K562 (cell line): ENCODE results near the gene CHST13. TPM values are rescaled to one million over a fixed set of nuclear protein-coding genes. Genes with fewer than 3 reads are reported as not detected.

Experiments
- ATAC-seq: fragments of 200-7000 bp; cut with Tn5 transposase; 3 replicates; pipeline ENCODE4 v1.9.1; 2020; ENCODE audit warnings: moderate library complexity
- BruUV-seq: library from RNA; stranded (reverse); fragments of 400-500 nt; replicated peaks from 2 replicates; lab custom pipeline; 2021; lab: Mats Ljungman, UMichigan
- CTCF ChIA-PET: fragments of 300-600 bp; formaldehyde crosslinking; extraction: SDS; loops from one replicate; lab custom pipeline; 2021; ENCODE audit warnings: low intra/inter-chr PET ratio; lab: Yijun Ruan, JAX
- POLR2A ChIA-PET: fragments of 300-600, 350-650 bp; sonication (Branson Sonifier 250); formaldehyde crosslinking; extraction: SDS; loops from one replicate; lab custom pipeline; 2021; ENCODE audit warnings: antibody characterized with exemption, inconsistent platforms; lab: Yijun Ruan, JAX
- DNase-seq, 4 experiments: peaks; one replicate each; pipeline versions ENCODE4 v3.0.0 to v3.0.0-alpha.2; 2011 to 2018; ENCODE audit warnings: low spot score in 3 of 4, mixed read lengths in 3 of 4; ENCODE audit errors: extremely low read depth in 1 of 4
- FAIRE-seq: peaks from 2 replicates; lab custom pipeline; 2011; peaks lifted over from hg19 to GRCh38; lab: Jason Lieb, UNC
- H2AFZ ChIP-seq: 2 replicates; pipeline ENCODE4 v1.6.0; 2011; ENCODE audit warnings: low read depth, low read length, control low read depth, inconsistent platforms
- H3K27ac ChIP-seq: fragments of 200-600 bp; 3 replicates; pipeline ENCODE4 v1.8.0; 2011; ENCODE audit warnings: low read depth, mild to moderate bottlenecking, control low read depth, inconsistent platforms, low read length, moderate library complexity, mixed read lengths; ENCODE audit errors: extremely low read depth
- H3K27me3 ChIP-seq, 2 experiments: fragments of 300-600 bp in 1 of 2; 2 replicates in 1 of 2; 3 replicates in 1 of 2; pipeline versions ENCODE4 v1.6.0 to v1.8.0; 2011; ENCODE audit warnings: inconsistent platforms in 2 of 2, low read length in 2 of 2, mild to moderate bottlenecking in 1 of 2, mixed read lengths in 1 of 2, moderate library complexity in 1 of 2; ENCODE audit not compliant: control insufficient read depth in 2 of 2, insufficient read depth in 2 of 2
- H3K36me3 ChIP-seq: fragments of 300-600 bp; 3 replicates; pipeline ENCODE4 v1.8.0; 2011; ENCODE audit warnings: mild to moderate bottlenecking, low read length, inconsistent platforms; ENCODE audit not compliant: control insufficient read depth, insufficient read depth
- H3K4me1 ChIP-seq, 2 experiments: fragments of 200-600 bp in 1 of 2; replicated peaks in 1 of 2; 2 replicates in 1 of 2; 3 replicates in 1 of 2; pipeline versions ENCODE4 v1.5.1 to v1.8.0; 2011; ENCODE audit warnings: inconsistent platforms in 2 of 2, low read length in 2 of 2, mild to moderate bottlenecking in 1 of 2, mixed read lengths in 1 of 2, moderate library complexity in 1 of 2; ENCODE audit not compliant: control insufficient read depth in 2 of 2, insufficient read depth in 2 of 2
- H3K4me2 ChIP-seq: 2 replicates; pipeline ENCODE4 v1.6.1; 2011; ENCODE audit warnings: low read length, control low read depth, inconsistent platforms, mixed read lengths; ENCODE audit not compliant: insufficient read depth
- H3K4me3 ChIP-seq: fragments of 200-600 bp; sonication (generic), shearing (Covaris generic); 2 replicates; pipeline ENCODE4 v1.5.1; 2016; ENCODE audit warnings: control low read depth, inconsistent platforms
- H3K79me2 ChIP-seq: fragments of 200-600 bp; 3 replicates; pipeline ENCODE4 v1.8.0; 2011; ENCODE audit warnings: low read length, inconsistent platforms; ENCODE audit not compliant: control insufficient read depth, insufficient read depth
- H3K9ac ChIP-seq, 2 experiments: 2 replicates each; pipeline versions ENCODE4 v1.6.0 to v1.6.1; 2011; ENCODE audit warnings: low read depth in 2 of 2, low read length in 2 of 2, control low read depth in 1 of 2, inconsistent platforms in 1 of 2, mild to moderate bottlenecking in 1 of 2, mixed read lengths in 1 of 2; ENCODE audit not compliant: insufficient read depth in 1 of 2
- H3K9me1 ChIP-seq: one replicate; pipeline ENCODE4 v1.6.0; 2011; ENCODE audit warnings: inconsistent platforms, mild to moderate bottlenecking, low read length, moderate library complexity; ENCODE audit not compliant: control insufficient read depth, insufficient read depth
- H3K9me3 ChIP-seq: replicated peaks from 2 replicates; pipeline ENCODE4 v1.5.1; 2011; ENCODE audit warnings: low read depth, low read length, inconsistent platforms; ENCODE audit not compliant: control insufficient read depth, insufficient read depth
- H4K20me1 ChIP-seq: replicated peaks from 2 replicates; pipeline ENCODE4 v1.6.1; 2011; ENCODE audit warnings: low read length, inconsistent platforms, mixed read lengths; ENCODE audit not compliant: control insufficient read depth, insufficient read depth
- DNMT1 ChIP-seq: fragments of 450-650 bp; IDR thresholded peaks from 2 replicates; pipeline ENCODE4 v1.6.1; 2016; ENCODE audit warnings: antibody characterized with exemption, mild to moderate bottlenecking
- ETV5 ChIP-seq: sonication (generic); formaldehyde crosslinking; IDR thresholded peaks from 2 replicates; pipeline ENCODE4 v1.4.0; 2020; ENCODE audit warnings: low read depth, mild to moderate bottlenecking, missing genetic modification reagents
- RBM25 ChIP-seq: fragments of 200-400 bp; formaldehyde crosslinking; IDR thresholded peaks from 2 replicates; pipeline ENCODE4 v1.6.1; 2018; ENCODE audit warnings: low read length, low read depth, moderate library complexity; ENCODE audit not compliant: severe bottlenecking
- SIRT6 ChIP-seq: IDR thresholded peaks from one replicate; pipeline ENCODE4 v1.6.1; 2012; ENCODE audit warnings: low read depth, mild to moderate bottlenecking, control low read depth, inconsistent platforms, low read length, moderate library complexity
- SMARCC2 ChIP-seq: fragments of 450-650 bp; IDR thresholded peaks from 2 replicates; pipeline ENCODE4 v1.6.1; 2017; ENCODE audit warnings: antibody characterized with exemption, moderate library complexity, mild to moderate bottlenecking, low read depth
- ZNF77 ChIP-seq: fragments of 250-450 bp; sonication (Bioruptor Pico); IDR thresholded peaks from 2 replicates; pipeline ENCODE4 v1.5.0; 2020
- WGBS: fragments of 100-300 bp; shearing (Covaris generic); methylation state at CpG from one replicate; pipeline ENCODE4 v1.1.6; 2016; ENCODE audit warnings: low coverage, mixed read lengths; ENCODE audit not compliant: insufficient coverage; ENCODE audit errors: missing lambda C conversion rate; 5-methylcytosine and 5-hydroxymethylcytosine counted together
- in situ Hi-C: fragments of 300-500 bp; cut with MboI; formaldehyde crosslinking; loops from 4 replicates; pipeline ENCODE4 v1.15.0; 2018; ENCODE audit warnings: inconsistent platforms, mixed read lengths
- intact Hi-C: fragments of 100-400 bp; cut with micrococcal nuclease; formaldehyde crosslinking; loops from 2 replicates; pipeline ENCODE4 v1.14.2; 2022
- polyA plus RNA-seq, 8 experiments: library from polyadenylated mRNA; depleted of rRNA in 4 of 8; stranded (reverse) in 5 of 8; unstranded in 3 of 8; fragments of >200 nt; fragmentation: Nextera tagmentation in 2 of 8; fragmentation: Illumina TruSeq in 1 of 8; extraction: Ambion mirVana in 2 of 8; extraction: Trizol in 1 of 8; gene quantifications; 2 replicates each; pipeline versions ENCODE4 v1.2.1 to v1.2.3, GENCODE V29; 2011 to 2014; ENCODE audit warnings: inconsistent platforms in 1 of 8, missing spikeins in 1 of 8
- total RNA-seq, 7 experiments: library from RNA; depleted of rRNA in 6 of 7; stranded (reverse); fragments of >200 nt in 6 of 7; fragmentation: Illumina TruSeq in 2 of 7; extraction: Trizol in 2 of 7; gene quantifications; 2 replicates each; pipeline versions ENCODE4 v1.2.1 to v1.2.3, GENCODE V29; 2011 to 2021; ENCODE audit warnings: low replicate concordance in 1 of 7
- TF ChIP-seq, protein P1 (sequence below), 2 experiments: fragments of 150-350 bp in 1 of 2; IDR thresholded peaks; 2 replicates each; pipeline ENCODE4 v1.6.1; 2012 to 2016; ENCODE audit warnings: low read depth in 2 of 2, low read length in 2 of 2, mild to moderate bottlenecking in 1 of 2, moderate library complexity in 1 of 2
- TF ChIP-seq, protein P2 (sequence below), 3 experiments: fragments of 200-800 bp in 1 of 3; sonication (Bioruptor generic) in 1 of 3; sonication (generic) in 1 of 3; formaldehyde crosslinking in 1 of 3; IDR thresholded peaks; 2 replicates each; pipeline versions ENCODE4 v1.6.1 to v1.8.0; 2016 to 2022; ENCODE audit warnings: mild to moderate bottlenecking in 2 of 3, missing compliant biosample characterization in 2 of 3, missing genetic modification characterization in 2 of 3, missing genetic modification reagents in 1 of 3

The CHST13 gene
- total and polyA plus RNA-seq, 9 of the 15 experiments (the other 6 are each of a cell fraction or from before 2014, with no cell fraction given): not detected

- TF ChIP-seq, protein P1, sequence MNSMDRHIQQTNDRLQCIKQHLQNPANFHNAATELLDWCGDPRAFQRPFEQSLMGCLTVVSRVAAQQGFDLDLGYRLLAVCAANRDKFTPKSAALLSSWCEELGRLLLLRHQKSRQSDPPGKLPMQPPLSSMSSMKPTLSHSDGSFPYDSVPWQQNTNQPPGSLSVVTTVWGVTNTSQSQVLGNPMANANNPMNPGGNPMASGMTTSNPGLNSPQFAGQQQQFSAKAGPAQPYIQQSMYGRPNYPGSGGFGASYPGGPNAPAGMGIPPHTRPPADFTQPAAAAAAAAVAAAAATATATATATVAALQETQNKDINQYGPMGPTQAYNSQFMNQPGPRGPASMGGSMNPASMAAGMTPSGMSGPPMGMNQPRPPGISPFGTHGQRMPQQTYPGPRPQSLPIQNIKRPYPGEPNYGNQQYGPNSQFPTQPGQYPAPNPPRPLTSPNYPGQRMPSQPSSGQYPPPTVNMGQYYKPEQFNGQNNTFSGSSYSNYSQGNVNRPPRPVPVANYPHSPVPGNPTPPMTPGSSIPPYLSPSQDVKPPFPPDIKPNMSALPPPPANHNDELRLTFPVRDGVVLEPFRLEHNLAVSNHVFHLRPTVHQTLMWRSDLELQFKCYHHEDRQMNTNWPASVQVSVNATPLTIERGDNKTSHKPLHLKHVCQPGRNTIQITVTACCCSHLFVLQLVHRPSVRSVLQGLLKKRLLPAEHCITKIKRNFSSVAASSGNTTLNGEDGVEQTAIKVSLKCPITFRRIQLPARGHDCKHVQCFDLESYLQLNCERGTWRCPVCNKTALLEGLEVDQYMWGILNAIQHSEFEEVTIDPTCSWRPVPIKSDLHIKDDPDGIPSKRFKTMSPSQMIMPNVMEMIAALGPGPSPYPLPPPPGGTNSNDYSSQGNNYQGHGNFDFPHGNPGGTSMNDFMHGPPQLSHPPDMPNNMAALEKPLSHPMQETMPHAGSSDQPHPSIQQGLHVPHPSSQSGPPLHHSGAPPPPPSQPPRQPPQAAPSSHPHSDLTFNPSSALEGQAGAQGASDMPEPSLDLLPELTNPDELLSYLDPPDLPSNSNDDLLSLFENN (IDR thresholded peaks at IDR 0.05; ENCODE audit: low read depth in 2 of 2, low read length in 2 of 2): no peak
- TF ChIP-seq SIRT6 (no peak), ETV5 (CRISPR knock-in tag) (no peak), SMARCC2 (no peak), ZNF77 (CRISPR knock-in tag) (no peak)
Observed at GRCh38 chr3:126476166-126477060, 47.5 kb upstream of the CHST13 start (continued).

GRCh38 chr3:126477061-126477380, 46.9 kb upstream of the CHST13 start:
- Histone ChIP-seq H3K27me3 (peaks cover 0 to 4% of the 10 kb centered on the region in 2 experiments; a peak in 1 of 5 replicates), H3K79me2 (peaks cover 29% of the 10 kb centered on the region), H3K4me1 (peaks cover 24% of the 10 kb centered on the region in 2 experiments; a peak in 4 of 5 replicates), H3K9me3 (no peaks in the 10 kb centered on the region), H3K9me1 (no peaks in the 10 kb centered on the region), H2AFZ (no peak overlapping the region), H3K27ac (no peak overlapping the region), H3K36me3 (peaks cover 2% of the 10 kb centered on the region; the same call in 1 of the 3 replicates), H3K4me2 (no peak overlapping the region), H4K20me1 (peaks cover 8% of the 10 kb centered on the region), H3K9ac (no peak overlapping the region), H3K4me3 (no peak overlapping the region)
- ChIA-PET CTCF (no interaction called here), POLR2A (no interaction called here)
- intact Hi-C loops: loop anchor here (2.0 kb wide), 1 partner anchor 64 kb away; no protein-coding TSS in a partner anchor
- TF ChIP-seq DNMT1 (no peak), RBM25 (no peak)
- TF ChIP-seq, protein P2, sequence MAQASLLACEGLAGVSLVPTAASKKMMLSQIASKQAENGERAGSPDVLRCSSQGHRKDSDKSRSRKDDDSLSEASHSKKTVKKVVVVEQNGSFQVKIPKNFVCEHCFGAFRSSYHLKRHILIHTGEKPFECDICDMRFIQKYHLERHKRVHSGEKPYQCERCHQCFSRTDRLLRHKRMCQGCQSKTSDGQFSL (CRISPR knock-in tag; IDR thresholded peaks at IDR 0.05): no peak
- TF ChIP-seq, protein P2 (tag; IDR thresholded peaks at IDR 0.05): peak in 1 of 2 experiments; percentile 55; a peak in 1 of 4 replicates
- in situ Hi-C loops: no loop called here
- peak in 1 of 4 experiments; percentile 19 for DNase-seq
- FAIRE-seq: no peak
- 96% methylated on average over 3 of the region's 4 CpGs for WGBS
- no TSS peak for BruUV-seq
- no peak for ATAC-seq
